OCI-LY7 (cell line): Measurements from ENCODE around the gene MYO1B. TPM values are rescaled to one million over a fixed set of nuclear protein-coding genes. Genes with fewer than 3 reads are reported as not detected.

Experiments used
- BruUV-seq: library from RNA; stranded (reverse); fragments of 400-500 nt; replicated peaks from 2 replicates; lab custom pipeline; 2021; lab: Mats Ljungman, UMichigan
- CTCF ChIA-PET: fragments of 300-600 bp; sonication (Branson Sonifier 250); formaldehyde crosslinking; loops from one replicate; lab custom pipeline; 2022; ENCODE audit warnings: antibody characterized with exemption; ENCODE audit not compliant: unreplicated experiment; lab: Charles Lee
- POLR2A ChIA-PET: fragments of 300-600 bp; sonication (Branson Sonifier 250); formaldehyde crosslinking; loops from one replicate; lab custom pipeline; 2022; ENCODE audit warnings: antibody characterized with exemption; lab: Charles Lee
- DNase-seq: peaks from one replicate; pipeline ENCODE4 v3.0.0-alpha.2; 2015; ENCODE audit warnings: low spot score
- H2AFZ ChIP-seq: fragments of 200-600 bp; sonication (generic), shearing (Covaris generic); 2 replicates; pipeline ENCODE4 v1.6.1; 2014; ENCODE audit warnings: mild to moderate bottlenecking, antibody characterized with exemption, low read length, moderate library complexity
- H3K27ac ChIP-seq: fragments of 200-600 bp; sonication (generic); 2 replicates; pipeline ENCODE4 v1.5.1; 2014; ENCODE audit warnings: mixed run types, low read depth, mild to moderate bottlenecking, moderate library complexity, low read length, inconsistent platforms; ENCODE audit not compliant: poor library complexity, severe bottlenecking
- H3K36me3 ChIP-seq: fragments of 200-600 bp; sonication (generic); 2 replicates; pipeline ENCODE4 v1.6.1; 2014; ENCODE audit warnings: mild to moderate bottlenecking, antibody characterized with exemption, low read length, moderate library complexity, mixed read lengths; ENCODE audit not compliant: insufficient read depth
- H3K4me1 ChIP-seq: fragments of 200-600 bp; sonication (generic); 2 replicates; pipeline ENCODE4 v1.5.1; 2014; ENCODE audit warnings: mild to moderate bottlenecking, low read length; ENCODE audit not compliant: insufficient read depth, poor library complexity, severe bottlenecking
- H3K4me2 ChIP-seq: fragments of 200-600 bp; sonication (generic); 2 replicates; pipeline ENCODE4 v1.6.1; 2014; ENCODE audit warnings: mild to moderate bottlenecking, low read length
- H3K4me3 ChIP-seq: fragments of 200-600 bp; sonication (generic); 2 replicates; pipeline ENCODE4 v1.5.1; 2014; ENCODE audit warnings: mild to moderate bottlenecking, low read depth, low read length; ENCODE audit not compliant: poor library complexity, severe bottlenecking
- H3K79me2 ChIP-seq: fragments of 200-600 bp; sonication (generic); 2 replicates; pipeline ENCODE4 v1.6.1; 2016; ENCODE audit warnings: low read depth, mild to moderate bottlenecking, low read length, moderate library complexity, mixed read lengths; ENCODE audit not compliant: insufficient read depth
- H3K9me2 ChIP-seq: fragments of 200-600 bp; sonication (generic); 2 replicates; pipeline ENCODE4 v1.6.1; 2016; ENCODE audit warnings: mild to moderate bottlenecking, low read length, mixed read lengths; ENCODE audit not compliant: insufficient read depth
- H3K9me3 ChIP-seq: fragments of 200-600 bp; sonication (generic); 2 replicates; pipeline ENCODE4 v1.6.1; 2014; ENCODE audit warnings: mild to moderate bottlenecking, mixed run types, low read length, mixed read lengths
- H4K20me1 ChIP-seq: fragments of 200-600 bp; sonication (generic); 2 replicates; pipeline ENCODE4 v1.6.1; 2014; ENCODE audit warnings: mild to moderate bottlenecking, antibody characterized with exemption, low read length, moderate library complexity, mixed read lengths; ENCODE audit not compliant: insufficient read depth
- CTCF ChIP-seq: fragments of 200-600 bp; sonication (generic); conservative IDR thresholded peaks from 2 replicates; pipeline ENCODE4 v1.5.1; 2014; ENCODE audit warnings: mild to moderate bottlenecking, antibody characterized with exemption, low read length, moderate library complexity, mixed read lengths
- EZH2phosphoT487 ChIP-seq: fragments of 200-600 bp; sonication (generic); IDR thresholded peaks from 2 replicates; pipeline ENCODE4 v1.6.1; 2018; ENCODE audit warnings: low read depth, borderline replicate concordance, mild to moderate bottlenecking, mixed run types, antibody characterized with exemption, low read length, moderate library complexity, mixed read lengths
- intact Hi-C: fragments of 100-400 bp; cut with micrococcal nuclease; formaldehyde crosslinking; loops from one replicate; pipeline ENCODE4 v1.10.0; 2022; ENCODE audit not compliant: unreplicated experiment
- total RNA-seq, 2 experiments: library from RNA; depleted of rRNA in 1 of 2; stranded (reverse); fragments of >200 nt in 1 of 2; shearing (Covaris generic) in 1 of 2; gene quantifications; 2 replicates each; pipeline ENCODE4 v1.2.3, GENCODE V29; 2014 to 2022

Gene MYO1B
- total RNA-seq, 2 experiments from 2014 or later = not detected

GRCh38 chr2:191357678-191358077, 112.5 kb downstream of the MYO1B start:
- no peak for DNase-seq
- BruUV-seq = no TSS peak
- H2AFZ ChIP-seq = no peak overlapping the region
- H3K4me2 ChIP-seq = no peak overlapping the region
- ChIA-PET CTCF (no interaction called here), POLR2A (no interaction called here)
- TF ChIP-seq CTCF (no peak), EZH2phosphoT487 (no peak)
- no peak overlapping the region for H3K27ac ChIP-seq
- H3K4me3 ChIP-seq = no peak overlapping the region
- no peaks in the 10 kb centered on the region for H3K9me3 ChIP-seq
- H3K36me3 ChIP-seq = no peaks in the 10 kb centered on the region
- H3K9me2 ChIP-seq = no peaks in the 10 kb centered on the region
- no peaks in the 10 kb centered on the region for H3K4me1 ChIP-seq
- H4K20me1 ChIP-seq = no peaks in the 10 kb centered on the region
- H3K79me2 ChIP-seq = no peaks in the 10 kb centered on the region
- intact Hi-C loops = no loop called here

GRCh38 chr2:191358325-191359025, 113.3 kb downstream of the MYO1B start:
- ChIA-PET CTCF (no interaction called here), POLR2A (no interaction called here)
- H3K4me3 ChIP-seq = no peak overlapping the region
- no peak overlapping the region for H3K27ac ChIP-seq
- intact Hi-C loops = no loop called here
- H4K20me1 ChIP-seq = no peaks in the 10 kb centered on the region
- BruUV-seq = no TSS peak
- H3K4me1 ChIP-seq = no peaks in the 10 kb centered on the region
- H3K4me2 ChIP-seq = no peak overlapping the region
- H3K79me2 ChIP-seq = no peaks in the 10 kb centered on the region
- no peaks in the 10 kb centered on the region for H3K9me3 ChIP-seq
- TF ChIP-seq CTCF (no peak), EZH2phosphoT487 (no peak)
- no peak overlapping the region for H2AFZ ChIP-seq
- no peak for DNase-seq
- H3K9me2 ChIP-seq = no peaks in the 10 kb centered on the region
- no peaks in the 10 kb centered on the region for H3K36me3 ChIP-seq

GRCh38 chr2:191359133-191359532, 113.9 kb downstream of the MYO1B start:
- ChIA-PET POLR2A (no interaction called here), CTCF (no interaction called here)
- Histone ChIP-seq H3K9me3 (no peaks in the 10 kb centered on the region), H3K36me3 (no peaks in the 10 kb centered on the region), H3K4me1 (no peaks in the 10 kb centered on the region), H4K20me1 (no peaks in the 10 kb centered on the region), H2AFZ (no peak overlapping the region), H3K79me2 (no peaks in the 10 kb centered on the region), H3K9me2 (no peaks in the 10 kb centered on the region), H3K4me2 (no peak overlapping the region), H3K4me3 (no peak overlapping the region), H3K27ac (no peak overlapping the region)
- TF ChIP-seq CTCF (no peak), EZH2phosphoT487 (no peak)
- intact Hi-C loops = no loop called here
- BruUV-seq = no TSS peak
- no peak for DNase-seq
